Activated naive CD8-positive, alpha-beta T cell (primary cell): ENCODE results near the gene AXIN1.
"Not testable (repeated sequence)": the region's sequence is repeated elsewhere in the genome, so short reads cannot be mapped to it uniquely, and the experiment has no call there.

Experiments used
- H3K27ac Mint-ChIP-seq: one replicate; pipeline ENCODE4 v1.8.0; 2021; ENCODE audit warnings: mixed read lengths
- H3K27me3 Mint-ChIP-seq: one replicate; pipeline ENCODE4 v1.8.0; 2021; ENCODE audit warnings: mixed read lengths
- H3K36me3 Mint-ChIP-seq: one replicate; pipeline ENCODE4 v1.8.0; 2021; ENCODE audit warnings: mixed read lengths
- H3K4me1 Mint-ChIP-seq: one replicate; pipeline ENCODE4 v1.8.0; 2021; ENCODE audit warnings: low read depth, mixed read lengths
- H3K4me3 Mint-ChIP-seq: one replicate; pipeline ENCODE4 v1.8.0; 2021; ENCODE audit warnings: mild to moderate bottlenecking, mixed read lengths
- H3K9me3 Mint-ChIP-seq: one replicate; pipeline ENCODE4 v1.8.0; 2021; ENCODE audit warnings: low read depth, mixed read lengths

Gene AXIN1

DNA sequence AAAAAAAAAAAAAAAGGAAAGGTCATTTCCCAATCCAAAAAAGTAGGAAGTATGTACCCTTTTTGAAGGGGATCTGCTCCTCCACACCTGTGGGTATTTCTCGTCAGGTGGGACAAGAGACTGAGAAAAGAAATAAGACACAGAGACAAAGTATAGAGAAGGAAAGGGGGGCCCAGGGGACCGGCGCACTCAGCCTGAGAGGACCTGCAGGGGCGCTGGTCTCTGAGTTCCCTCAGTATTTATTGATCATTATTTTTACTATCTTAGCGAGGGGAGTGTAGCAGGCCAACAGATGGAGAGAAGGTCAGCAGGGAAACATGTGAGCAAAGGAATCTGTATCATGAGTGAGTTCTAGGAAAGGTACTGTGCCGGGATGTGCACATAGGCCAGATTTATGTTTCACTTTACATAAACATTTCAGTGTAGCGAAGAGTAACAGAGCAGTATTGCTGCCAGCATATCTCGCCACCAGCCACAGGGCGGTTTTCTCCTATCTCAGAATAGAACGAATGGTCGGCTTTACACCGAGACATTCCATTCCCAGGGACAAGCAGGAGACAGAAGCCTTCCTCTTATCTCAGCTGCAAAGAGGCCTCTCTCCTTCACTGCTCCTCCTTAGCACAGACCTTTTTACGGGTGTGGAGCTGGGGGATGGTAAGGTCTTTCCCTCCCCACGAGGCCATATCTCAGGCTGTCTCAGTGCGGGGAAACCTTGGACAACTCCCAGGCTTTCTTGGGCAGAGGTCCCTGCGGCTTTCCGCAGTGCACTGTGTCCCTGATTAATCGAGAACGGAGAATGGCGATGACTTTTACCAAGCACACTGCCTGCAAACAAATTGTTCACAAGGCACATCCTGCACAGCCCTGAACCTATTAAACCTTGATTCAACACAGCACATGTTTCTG, 35.5 kb upstream of the AXIN1 start:
- H3K27ac Mint-ChIP-seq, H3K9me3 Mint-ChIP-seq, H3K27me3 Mint-ChIP-seq: not testable (repeated sequence)

DNA sequence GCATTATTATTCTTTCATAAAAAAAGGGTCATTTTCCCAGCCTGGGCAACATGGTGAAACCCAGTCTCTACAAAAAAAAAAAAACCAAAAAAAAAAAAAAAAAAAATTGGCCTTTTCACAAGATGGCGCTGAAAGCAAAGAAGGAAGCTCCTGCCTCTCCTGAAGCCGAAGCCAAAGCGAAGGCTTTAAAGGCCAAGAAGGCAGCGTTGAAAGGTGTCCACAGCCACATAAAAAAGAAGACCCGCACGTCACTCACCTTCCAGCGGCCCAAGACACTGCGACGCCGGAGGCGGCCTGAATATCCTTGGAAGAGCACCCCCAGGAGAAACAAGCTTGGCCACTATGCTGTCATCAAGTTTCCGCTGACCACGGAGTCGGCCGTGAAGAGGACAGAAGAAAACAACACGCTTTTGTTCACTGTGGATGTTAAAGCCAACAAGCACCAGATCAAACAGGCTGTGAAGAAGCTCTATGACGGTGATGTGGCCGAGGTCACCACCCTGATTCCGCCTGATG, 34.2 kb upstream of the AXIN1 start:
- Mint-ChIP-seq H3K27ac (no peak overlapping the region), H3K27me3 (no peaks in the 10 kb centered on the region), H3K4me1 (peaks cover 18% of the 10 kb centered on the region)

More for the DNA sequence above, 35.5 kb upstream of the AXIN1 start:
- H3K36me3 Mint-ChIP-seq, H3K4me3 Mint-ChIP-seq: not testable (repeated sequence)
- peaks cover 22% of the 10 kb centered on the region for H3K4me1 Mint-ChIP-seq

DNA sequence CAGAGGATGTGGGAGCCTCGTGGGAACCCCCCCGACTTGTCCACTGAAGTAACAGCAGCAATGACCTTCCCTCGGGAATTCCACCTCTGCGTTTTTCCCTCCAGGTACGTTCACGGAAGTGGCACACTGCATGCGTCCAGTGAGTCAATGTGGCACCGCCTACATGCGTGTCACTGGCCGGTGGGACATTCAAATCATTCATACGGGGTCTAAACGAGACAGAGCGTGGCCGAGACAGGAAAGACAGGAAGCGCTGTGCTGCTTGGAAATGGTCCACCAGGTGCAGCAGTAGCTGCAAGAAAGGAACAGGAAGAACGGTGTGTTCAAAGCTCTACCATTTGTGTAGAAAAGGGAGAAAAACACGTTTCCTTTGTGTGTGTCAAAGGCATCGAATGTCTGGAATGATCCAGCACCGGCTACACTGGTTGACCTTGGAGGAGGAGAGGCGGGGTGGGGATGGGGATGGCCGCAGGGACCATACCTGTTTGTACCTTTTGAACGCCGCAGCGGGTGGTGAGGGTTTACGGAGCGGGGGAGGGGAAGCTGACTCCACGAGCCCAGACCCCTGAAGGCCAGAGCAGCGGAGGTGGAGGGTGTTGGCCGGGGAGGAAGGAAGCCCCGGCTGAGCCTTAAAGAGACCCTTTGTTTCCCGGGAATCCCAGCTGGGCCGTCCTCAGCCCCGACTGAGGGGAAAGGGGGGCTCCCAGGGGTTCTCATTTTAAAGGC, 31.0 kb upstream of the AXIN1 start:
- Mint-ChIP-seq H3K9me3 (no peaks in the 10 kb centered on the region), H3K4me3 (peak overlapping the region; percentile 87), H3K27ac (peak overlapping the region; percentile 75), H3K36me3 (no peaks in the 10 kb centered on the region), H3K4me1 (peaks cover 27% of the 10 kb centered on the region), H3K27me3 (no peaks in the 10 kb centered on the region)

More for the DNA sequence above, 34.2 kb upstream of the AXIN1 start:
- Mint-ChIP-seq H3K9me3 (no peaks in the 10 kb centered on the region), H3K4me3 (no peak overlapping the region), H3K36me3 (no peaks in the 10 kb centered on the region)

DNA sequence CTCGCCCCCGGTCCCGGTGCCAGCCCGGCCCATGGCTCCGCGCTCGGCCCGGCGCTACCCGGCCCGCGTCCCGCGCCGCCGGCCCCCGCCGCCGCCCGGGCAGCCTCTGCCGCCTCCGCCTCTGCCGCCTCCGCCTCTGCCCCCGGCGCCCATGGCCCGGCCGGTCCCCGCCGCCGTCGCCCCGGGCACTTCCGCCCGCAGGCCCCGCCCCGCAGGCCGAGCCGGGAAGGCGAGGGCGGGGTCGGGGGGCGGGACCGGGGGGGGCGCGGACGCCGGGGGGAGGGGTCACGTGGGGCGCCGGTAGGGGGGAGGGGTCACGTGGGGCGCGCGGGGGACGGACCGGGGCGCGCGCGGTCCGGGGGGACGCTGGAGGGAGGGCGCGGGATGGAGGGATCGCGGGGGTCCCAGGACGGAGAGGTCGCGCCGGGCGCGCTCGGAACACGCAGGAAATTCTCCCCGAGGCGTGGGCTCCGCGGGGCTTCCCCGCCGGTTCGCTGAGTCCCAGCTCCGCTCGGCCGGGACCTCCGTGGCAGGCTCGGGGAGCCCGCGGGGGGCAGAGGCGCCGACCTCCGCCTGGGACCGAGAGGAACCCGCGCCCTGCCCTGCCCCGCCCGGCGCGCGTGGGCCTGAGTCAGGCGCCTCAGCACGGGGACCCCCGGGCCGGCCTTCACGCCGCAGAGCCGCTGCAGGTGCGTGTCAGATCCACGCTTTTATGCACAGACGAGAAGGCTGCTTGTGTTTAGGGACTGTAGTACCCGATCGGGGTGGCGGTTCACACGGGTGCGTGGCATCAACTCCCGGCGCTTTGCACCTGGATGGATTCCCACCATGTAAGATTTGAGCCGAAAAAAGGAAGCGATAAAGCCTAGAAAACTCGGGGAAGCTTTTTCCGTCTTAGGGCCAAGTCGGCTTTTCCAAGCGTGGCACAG, 29.5 kb upstream of the AXIN1 start, which contains the start of gene PGAP6:
Gene PGAP6 (minus strand): TSS at position 190 of the 929 bp plus-strand sequence. CDS start 157 bp downstream, at position 33.
- no peaks in the 10 kb centered on the region for H3K27me3 Mint-ChIP-seq
- no peaks in the 10 kb centered on the region for H3K36me3 Mint-ChIP-seq
- peak within 1 kb of the TSS; percentile 50 for H3K27ac Mint-ChIP-seq
- no peaks in the 10 kb centered on the region for H3K9me3 Mint-ChIP-seq
- H3K4me1 Mint-ChIP-seq, result peaks cover 28% of the 10 kb centered on the region
- peak within 1 kb of the TSS; percentile 87 for H3K4me3 Mint-ChIP-seq

DNA sequence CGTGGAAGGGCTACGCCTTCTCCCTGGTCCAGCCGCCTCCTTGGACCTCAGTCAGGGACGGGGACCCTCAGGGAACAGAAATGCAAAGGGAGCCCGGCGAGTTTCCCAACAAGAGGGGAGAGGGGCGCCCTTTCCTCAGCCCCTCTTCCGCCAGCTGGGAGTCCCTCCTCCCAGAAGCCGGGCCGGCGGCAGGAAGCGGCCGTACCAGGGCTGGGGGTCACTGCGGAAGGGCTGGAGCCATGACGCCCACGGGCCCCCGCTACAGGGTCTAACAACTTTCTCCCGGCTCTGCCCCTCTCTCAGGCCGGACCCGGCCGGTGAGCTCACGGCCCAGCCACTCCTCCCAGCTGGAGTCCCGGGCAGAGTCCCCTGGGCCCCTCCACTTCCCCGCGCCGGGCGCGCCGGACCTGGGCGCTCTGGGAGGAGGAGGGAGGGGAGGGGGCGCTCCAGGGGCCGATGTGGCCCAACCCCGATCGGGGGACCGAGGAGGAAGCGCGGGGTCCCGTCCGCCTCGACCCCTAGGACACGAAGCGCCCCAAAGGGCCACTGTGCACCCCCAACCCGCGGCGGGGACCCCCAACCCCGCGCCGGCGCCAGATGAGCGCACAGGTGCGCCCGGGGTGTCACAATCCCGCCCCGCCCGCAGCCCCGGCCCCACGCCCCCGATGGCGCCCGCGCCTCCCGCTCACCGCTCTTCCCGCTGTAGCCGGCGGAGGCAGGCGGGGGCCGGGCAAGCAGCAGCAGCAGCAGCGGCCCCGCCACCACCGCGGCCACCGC, 28.7 kb upstream of the AXIN1 start:
- no peaks in the 10 kb centered on the region for H3K9me3 Mint-ChIP-seq
- H3K27ac Mint-ChIP-seq, result no peak overlapping the region
- peaks cover 28% of the 10 kb centered on the region for H3K4me1 Mint-ChIP-seq
- no peaks in the 10 kb centered on the region for H3K36me3 Mint-ChIP-seq
- no peaks in the 10 kb centered on the region for H3K27me3 Mint-ChIP-seq
- H3K4me3 Mint-ChIP-seq, result peak overlapping the region; percentile 79

DNA sequence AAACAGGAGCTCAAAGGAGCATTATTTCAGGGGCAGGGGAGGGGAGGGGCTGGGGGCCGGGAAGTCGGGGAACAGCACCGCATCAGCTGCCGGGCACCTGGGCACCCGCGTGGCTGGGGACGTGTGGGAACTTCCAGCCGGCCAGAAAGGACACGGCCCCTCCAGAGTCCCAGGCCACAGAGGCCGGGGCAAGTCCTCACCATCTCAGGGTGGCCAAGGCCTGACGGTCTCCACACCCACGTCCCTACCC, 28.2 kb upstream of the AXIN1 start:
- Mint-ChIP-seq H3K27ac (no peak overlapping the region), H3K36me3 (no peaks in the 10 kb centered on the region), H3K27me3 (no peaks in the 10 kb centered on the region), H3K4me1 (peaks cover 28% of the 10 kb centered on the region), H3K9me3 (no peaks in the 10 kb centered on the region), H3K4me3 (peak overlapping the region; percentile 84)

DNA sequence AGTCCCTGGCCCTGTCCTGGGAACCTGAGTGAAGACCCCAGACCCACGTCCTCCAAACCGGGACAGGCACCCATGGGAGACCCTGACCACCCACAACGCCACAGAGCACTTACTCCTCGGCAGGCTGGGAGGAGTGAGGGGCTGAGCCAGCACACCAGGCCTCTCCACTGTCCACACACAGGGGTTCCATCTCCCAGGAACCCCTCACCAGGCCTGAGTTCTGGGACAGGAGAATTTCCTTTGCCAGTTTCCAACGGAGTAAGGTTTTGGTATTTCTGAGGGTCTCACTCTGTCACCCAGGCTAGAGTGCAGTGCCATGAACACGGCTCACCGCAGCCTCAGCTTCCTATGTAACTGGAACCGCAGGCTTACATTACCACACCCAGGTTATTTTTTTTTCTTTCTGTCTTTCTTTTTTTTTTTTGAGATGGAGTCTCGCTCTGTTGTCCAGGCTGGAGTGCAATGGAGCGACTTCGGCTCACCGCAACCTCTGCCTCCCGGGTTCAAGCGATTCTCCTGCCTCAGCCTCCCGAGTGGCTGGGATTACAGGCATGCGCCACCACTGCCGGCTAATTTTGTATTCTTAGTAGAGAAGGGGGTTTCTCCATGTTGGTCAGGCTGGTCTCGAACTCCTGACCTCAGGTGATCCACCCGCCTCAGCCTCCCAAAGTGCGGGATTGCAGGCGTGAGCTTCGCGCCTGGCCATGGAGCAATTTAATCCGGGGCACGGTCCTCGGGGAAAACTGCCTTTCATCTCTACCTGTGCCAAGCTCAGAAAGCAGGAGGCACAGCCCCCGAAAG, 27.6 kb upstream of the AXIN1 start:
- Mint-ChIP-seq H3K27ac (peak overlapping the region; percentile 85), H3K4me3 (peak overlapping the region; percentile 84), H3K36me3 (no peaks in the 10 kb centered on the region), H3K27me3 (no peaks in the 10 kb centered on the region), H3K4me1 (peaks cover 28% of the 10 kb centered on the region), H3K9me3 (no peaks in the 10 kb centered on the region)

DNA sequence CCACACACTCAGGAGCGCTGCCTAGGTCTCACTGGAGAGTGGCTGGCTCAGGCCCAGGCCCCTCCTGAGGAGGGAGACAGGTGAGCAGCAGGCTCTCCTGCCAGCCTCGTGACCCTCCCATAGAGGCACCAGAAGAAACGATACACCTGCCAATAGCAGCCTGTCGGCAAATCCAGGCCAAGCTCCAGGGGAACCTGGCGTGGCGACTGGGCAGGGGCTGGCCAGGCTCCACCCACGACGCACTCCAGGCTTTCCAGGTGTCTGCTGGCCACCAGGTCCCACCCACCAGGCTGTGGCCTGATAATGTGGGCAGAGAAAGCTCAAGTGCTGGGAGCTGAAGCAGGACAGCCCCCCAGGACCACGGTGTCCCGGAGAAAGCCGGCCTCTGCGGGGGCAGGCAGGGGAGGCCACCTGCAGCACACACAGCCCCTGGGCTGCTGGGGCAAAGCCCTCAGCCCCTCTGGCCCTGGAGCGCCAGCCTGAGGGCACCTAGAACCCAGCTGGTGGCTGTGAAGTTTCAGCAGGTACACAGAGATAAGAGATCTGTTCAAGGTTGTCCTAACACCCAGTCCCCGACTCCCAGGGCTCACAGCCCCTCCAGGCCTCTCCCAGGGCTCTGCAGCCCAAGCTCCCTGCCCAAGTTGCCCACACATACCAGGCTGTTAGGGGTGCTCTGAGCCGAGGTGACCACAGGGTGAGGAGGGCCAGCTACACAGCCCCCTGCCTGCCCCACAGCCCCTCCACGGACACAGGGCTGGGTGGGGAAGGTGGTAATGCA, 26.8 kb upstream of the AXIN1 start:
- peaks cover 28% of the 10 kb centered on the region for H3K4me1 Mint-ChIP-seq
- H3K4me3 Mint-ChIP-seq, result peak overlapping the region; percentile 84
- no peaks in the 10 kb centered on the region for H3K27me3 Mint-ChIP-seq
- no peaks in the 10 kb centered on the region for H3K36me3 Mint-ChIP-seq
- no peaks in the 10 kb centered on the region for H3K9me3 Mint-ChIP-seq
- H3K27ac Mint-ChIP-seq, result no peak overlapping the region

DNA sequence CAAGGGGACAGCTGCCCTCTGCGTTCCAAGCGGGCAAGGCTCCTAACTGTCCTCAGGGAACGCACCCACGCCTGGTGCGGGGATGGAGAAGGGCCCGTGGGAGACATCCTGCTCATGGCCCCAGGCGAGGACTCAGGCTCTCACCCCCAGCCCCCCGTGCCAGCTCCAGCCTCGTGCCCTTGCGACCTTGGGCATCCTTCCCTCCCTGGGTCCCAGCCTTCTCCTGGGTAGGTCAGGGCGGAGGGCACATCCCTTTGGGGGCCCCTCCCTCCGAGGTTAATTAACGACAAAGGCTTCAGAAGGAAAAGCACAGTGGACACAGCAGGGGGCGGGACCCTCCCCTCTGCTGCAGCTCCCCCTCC, 26.3 kb upstream of the AXIN1 start:
- Mint-ChIP-seq H3K36me3 (no peaks in the 10 kb centered on the region), H3K4me1 (peaks cover 25% of the 10 kb centered on the region), H3K27ac (no peak overlapping the region), H3K27me3 (no peaks in the 10 kb centered on the region), H3K4me3 (no peak overlapping the region), H3K9me3 (no peaks in the 10 kb centered on the region)

DNA sequence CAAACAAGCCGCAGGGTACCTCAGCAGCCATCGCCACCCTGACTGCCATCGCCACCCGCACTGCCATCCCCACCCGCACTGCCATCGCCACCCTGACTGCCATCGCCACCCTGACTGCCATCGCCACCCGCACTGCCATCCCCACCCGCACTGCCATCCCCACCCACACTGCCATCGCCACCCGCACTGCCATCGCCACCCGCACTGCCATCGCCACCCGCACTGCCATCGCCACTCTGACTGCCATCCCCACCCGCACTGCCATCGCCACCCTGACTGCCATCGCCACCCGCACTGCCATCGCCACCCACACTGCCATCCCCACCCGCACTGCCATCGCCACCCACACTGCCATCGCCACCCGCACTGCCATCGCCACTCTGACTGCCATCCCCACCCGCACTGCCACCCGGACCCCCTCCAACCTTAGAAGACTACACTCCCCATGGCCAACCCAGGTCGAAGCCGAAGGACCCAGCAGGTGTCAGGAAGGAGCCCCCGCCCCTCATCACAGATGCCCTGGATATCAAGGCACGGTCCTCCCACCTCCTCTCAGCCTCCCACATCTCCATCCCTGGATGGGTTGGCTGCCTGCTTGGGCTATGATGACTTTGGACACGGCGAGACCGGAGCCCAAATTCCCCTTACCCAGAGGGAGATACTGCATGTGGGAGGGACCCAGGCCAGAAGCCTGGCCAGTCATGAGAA, 25.7 kb upstream of the AXIN1 start:
- peaks cover 21% of the 10 kb centered on the region for H3K4me1 Mint-ChIP-seq
- H3K27me3 Mint-ChIP-seq, H3K36me3 Mint-ChIP-seq, H3K27ac Mint-ChIP-seq, H3K4me3 Mint-ChIP-seq, H3K9me3 Mint-ChIP-seq: not testable (repeated sequence)

DNA sequence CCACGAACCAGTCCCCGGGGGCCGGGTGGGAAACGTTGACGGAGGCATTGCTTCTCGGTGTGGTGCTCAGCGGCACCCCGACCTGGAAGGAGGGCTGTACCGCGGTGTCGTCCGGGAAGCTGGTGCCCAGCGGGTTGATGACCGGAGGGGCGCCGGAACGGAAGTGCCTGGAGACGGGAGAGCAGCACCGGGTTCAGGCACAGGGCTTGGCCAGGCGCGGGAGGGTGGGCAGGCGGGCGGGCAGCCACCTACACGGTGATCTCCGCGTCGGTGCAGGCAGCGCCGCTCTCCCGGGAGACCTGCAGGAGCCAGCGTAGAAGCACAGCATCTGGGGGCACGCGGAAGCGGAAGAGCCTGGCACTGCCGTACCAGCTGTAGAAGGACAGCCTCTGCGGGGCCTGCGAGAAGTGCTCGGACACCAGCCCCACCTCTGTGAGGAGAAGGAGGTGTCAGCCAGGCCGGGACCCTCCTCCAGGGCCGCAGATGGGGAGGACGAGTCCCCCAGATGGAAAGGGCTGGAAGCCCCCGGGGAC, 25.0 kb upstream of the AXIN1 start:
- Mint-ChIP-seq H3K27ac (no peak overlapping the region), H3K9me3 (no peaks in the 10 kb centered on the region), H3K4me1 (peaks cover 13% of the 10 kb centered on the region), H3K36me3 (no peaks in the 10 kb centered on the region), H3K27me3 (no peaks in the 10 kb centered on the region), H3K4me3 (no peak overlapping the region)

DNA sequence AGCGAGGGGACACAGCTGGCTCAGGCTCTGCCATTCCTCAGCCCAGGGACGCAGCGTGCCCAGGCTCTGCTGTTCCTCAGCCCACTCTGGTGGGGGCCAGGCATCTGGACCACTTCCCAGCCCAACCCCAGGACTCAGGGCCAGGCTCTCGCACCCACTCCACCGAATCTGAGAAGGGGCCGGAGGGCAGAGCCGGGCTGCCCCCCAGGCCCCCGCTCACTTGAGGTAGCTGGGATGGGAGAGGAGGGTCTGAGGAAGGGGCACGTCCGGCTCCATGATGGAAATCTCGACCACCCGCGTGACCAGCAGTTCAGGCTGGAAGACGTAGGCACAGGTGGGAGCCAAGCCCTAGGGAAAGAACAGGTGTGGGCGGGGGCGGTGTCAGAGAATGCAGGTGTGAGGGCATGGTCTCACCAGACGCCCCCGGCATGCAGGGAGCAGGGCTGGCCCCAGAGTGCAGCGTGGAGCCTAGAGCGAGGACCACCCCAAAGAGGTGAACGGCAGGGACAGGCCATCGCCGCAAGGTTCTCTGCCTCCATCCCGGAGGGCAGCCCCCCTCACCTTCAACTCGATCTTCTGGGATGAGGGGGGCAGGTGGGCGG, 24.4 kb upstream of the AXIN1 start:
- Mint-ChIP-seq H3K4me1 (peaks cover 13% of the 10 kb centered on the region), H3K9me3 (no peaks in the 10 kb centered on the region), H3K4me3 (no peak overlapping the region), H3K27ac (no peak overlapping the region), H3K36me3 (no peaks in the 10 kb centered on the region), H3K27me3 (no peaks in the 10 kb centered on the region)
